HEK293 (cell line): Measurements from ENCODE around the gene TENT4A.
A peak's percentile ranks its signal among the peaks of the same experiment; 100 is the strongest.

Experiments
- CTCF ChIA-PET: fragments of 350-600 bp; formaldehyde crosslinking; extraction: SDS; loops from one replicate; lab custom pipeline; 2021; ENCODE audit warnings: antibody characterized with exemption; lab: Yijun Ruan, JAX
- POLR2A ChIA-PET: fragments of 300-600 bp; formaldehyde crosslinking; extraction: SDS; loops from one replicate; lab custom pipeline; 2020; ENCODE audit warnings: antibody characterized with exemption, inconsistent platforms; lab: Yijun Ruan, JAX
- H3K27ac ChIP-seq: fragments of 200-500 bp; sonication (Bioruptor generic); 2 replicates; pipeline ENCODE4 v1.5.1; 2014; ENCODE audit warnings: low read depth, low read length, control low read depth, inconsistent platforms; ENCODE audit errors: extremely low read depth
- H3K36me3 ChIP-seq, 2 experiments: fragments of 200-500 bp in 1 of 2; sonication (Bioruptor generic) in 1 of 2; 1 replicate in 1 of 2; 2 replicates in 1 of 2; pipeline ENCODE4 v1.5.1; 2014 to 2017; ENCODE audit warnings: inconsistent platforms in 2 of 2, low read length in 2 of 2; ENCODE audit not compliant: control insufficient read depth in 2 of 2, insufficient read depth in 1 of 2
- H3K4me1 ChIP-seq: fragments of 200-500 bp; sonication (Bioruptor generic); 2 replicates; pipeline ENCODE4 v1.5.1; 2014; ENCODE audit warnings: mild to moderate bottlenecking, low read length, inconsistent platforms; ENCODE audit not compliant: control insufficient read depth, insufficient read depth
- H3K4me3 ChIP-seq: 2 replicates; pipeline ENCODE4 v1.5.1; 2011; ENCODE audit warnings: low read depth, mild to moderate bottlenecking, control low read depth, low read length, moderate library complexity
- H3K9me3 ChIP-seq: fragments of 200-500 bp; sonication (Bioruptor generic); 2 replicates; pipeline ENCODE4 v1.5.1; 2014; ENCODE audit warnings: low read depth, low read length, inconsistent platforms; ENCODE audit not compliant: control insufficient read depth, insufficient read depth
- HOXA7 ChIP-seq: sonication (generic); formaldehyde crosslinking; IDR thresholded peaks from 2 replicates; pipeline ENCODE4 v1.8.1; 2022; ENCODE audit warnings: missing genetic modification reagents, borderline replicate concordance
- KLF1 ChIP-seq: fragments of 450-650 bp; formaldehyde crosslinking; IDR thresholded peaks from 2 replicates; pipeline ENCODE4 v1.5.1; 2016; ENCODE audit warnings: missing biosample characterization, missing genetic modification characterization
- KLF16 ChIP-seq: fragments of 450-650 bp; formaldehyde crosslinking; IDR thresholded peaks from 2 replicates; pipeline ENCODE4 v1.5.1; 2017; ENCODE audit warnings: missing biosample characterization, missing genetic modification characterization
- REPIN1 ChIP-seq: fragments of 450-650 bp; formaldehyde crosslinking; IDR thresholded peaks from 2 replicates; pipeline ENCODE4 v1.5.1; 2017; ENCODE audit warnings: missing biosample characterization, missing genetic modification characterization, low read depth
- SCRT1 ChIP-seq: fragments of 450-650 bp; formaldehyde crosslinking; IDR thresholded peaks from 2 replicates; pipeline ENCODE4 v1.5.1; 2016; ENCODE audit warnings: missing biosample characterization, missing genetic modification characterization, borderline replicate concordance
- SCRT2 ChIP-seq: fragments of 450-650 bp; formaldehyde crosslinking; IDR thresholded peaks from 2 replicates; pipeline ENCODE4 v1.5.1; 2016; ENCODE audit warnings: missing biosample characterization, missing genetic modification characterization
- YY1 ChIP-seq: fragments of 450-650 bp; formaldehyde crosslinking; IDR thresholded peaks from 2 replicates; pipeline ENCODE4 v1.5.1; 2018; ENCODE audit warnings: missing biosample characterization, missing genetic modification characterization
- ZIC2 ChIP-seq: fragments of 450-650 bp; formaldehyde crosslinking; IDR thresholded peaks from 2 replicates; pipeline ENCODE4 v1.5.1; 2016; ENCODE audit warnings: missing biosample characterization, missing genetic modification characterization
- ZNF133 ChIP-seq: fragments of 450-650 bp; formaldehyde crosslinking; IDR thresholded peaks from 2 replicates; pipeline ENCODE4 v1.5.1; 2016; ENCODE audit warnings: missing biosample characterization, missing genetic modification characterization
- ZNF416 ChIP-seq: fragments of 450-650 bp; formaldehyde crosslinking; IDR thresholded peaks from 2 replicates; pipeline ENCODE4 v1.5.1; 2016; ENCODE audit warnings: missing biosample characterization, missing genetic modification characterization
- ZNF600 ChIP-seq: fragments of 450-650 bp; formaldehyde crosslinking; IDR thresholded peaks from 2 replicates; pipeline ENCODE4 v1.5.1; 2016; ENCODE audit warnings: missing biosample characterization, missing genetic modification characterization
- ZNF626 ChIP-seq: fragments of 450-650 bp; sonication (Bioruptor Pico); formaldehyde crosslinking; IDR thresholded peaks from 2 replicates; pipeline ENCODE4 v1.5.1; 2018; ENCODE audit warnings: missing biosample characterization, missing genetic modification characterization, inconsistent platforms
- ZNF629 ChIP-seq: fragments of 450-650 bp; formaldehyde crosslinking; IDR thresholded peaks from 2 replicates; pipeline ENCODE4 v1.5.1; 2017; ENCODE audit warnings: missing biosample characterization, missing genetic modification characterization
- TF ChIP-seq, protein P1 (sequence below): fragments of 450-650 bp; formaldehyde crosslinking; IDR thresholded peaks from 2 replicates; pipeline ENCODE4 v1.5.1; 2016; ENCODE audit warnings: missing biosample characterization, missing genetic modification characterization
- TF ChIP-seq, protein P2 (sequence below): fragments of 450-650 bp; formaldehyde crosslinking; IDR thresholded peaks from 2 replicates; pipeline ENCODE4 v1.5.1; 2016; ENCODE audit warnings: missing biosample characterization, missing genetic modification characterization
- TF ChIP-seq, protein P3 (sequence below): fragments of 450-650 bp; formaldehyde crosslinking; IDR thresholded peaks from 2 replicates; pipeline ENCODE4 v1.5.1; 2017; ENCODE audit warnings: missing biosample characterization, missing genetic modification characterization

The TENT4A gene

DNA sequence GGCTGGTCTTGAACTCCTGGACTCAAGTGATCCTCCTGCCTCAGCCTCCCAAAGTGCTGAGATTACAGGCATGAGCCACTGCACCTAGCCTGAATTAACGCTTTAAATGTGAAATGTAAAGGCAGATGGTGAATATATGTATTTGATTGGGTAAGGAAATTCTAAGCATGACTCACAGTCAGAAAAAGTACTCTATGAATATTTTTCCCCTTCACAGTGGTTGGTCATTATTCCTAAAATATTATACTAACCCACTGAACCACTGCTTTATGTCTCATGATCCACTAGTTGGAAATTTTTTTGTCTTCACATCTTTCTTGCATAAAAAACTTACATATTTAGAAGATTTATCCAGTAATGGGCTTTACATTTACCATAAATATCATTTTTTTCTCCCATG is 14.5 kb upstream of the TENT4A start:
- no peaks in the 10 kb centered on the region for H3K36me3 ChIP-seq
- H3K9me3 ChIP-seq: no peaks in the 10 kb centered on the region
- TF ChIP-seq REPIN1 (tag by site-specific recombination) (no peak), HOXA7 (CRISPR knock-in tag) (no peak), ZNF629 (no peak), ZNF626 (tag by site-specific recombination) (no peak), ZIC2 (no peak), ZNF416 (no peak), ZNF600 (tag by site-specific recombination) (no peak), KLF1 (tag by site-specific recombination) (no peak)
- TF ChIP-seq, protein P1, sequence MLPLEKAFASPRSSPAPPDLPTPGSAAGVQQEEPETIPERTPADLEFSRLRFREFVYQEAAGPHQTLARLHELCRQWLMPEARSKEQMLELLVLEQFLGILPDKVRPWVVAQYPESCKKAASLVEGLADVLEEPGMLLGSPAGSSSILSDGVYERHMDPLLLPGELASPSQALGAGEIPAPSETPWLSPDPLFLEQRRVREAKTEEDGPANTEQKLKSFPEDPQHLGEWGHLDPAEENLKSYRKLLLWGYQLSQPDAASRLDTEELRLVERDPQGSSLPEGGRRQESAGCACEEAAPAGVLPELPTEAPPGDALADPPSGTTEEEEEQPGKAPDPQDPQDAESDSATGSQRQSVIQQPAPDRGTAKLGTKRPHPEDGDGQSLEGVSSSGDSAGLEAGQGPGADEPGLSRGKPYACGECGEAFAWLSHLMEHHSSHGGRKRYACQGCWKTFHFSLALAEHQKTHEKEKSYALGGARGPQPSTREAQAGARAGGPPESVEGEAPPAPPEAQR (tag by site-specific recombination): no peak
- TF ChIP-seq, protein P2, sequence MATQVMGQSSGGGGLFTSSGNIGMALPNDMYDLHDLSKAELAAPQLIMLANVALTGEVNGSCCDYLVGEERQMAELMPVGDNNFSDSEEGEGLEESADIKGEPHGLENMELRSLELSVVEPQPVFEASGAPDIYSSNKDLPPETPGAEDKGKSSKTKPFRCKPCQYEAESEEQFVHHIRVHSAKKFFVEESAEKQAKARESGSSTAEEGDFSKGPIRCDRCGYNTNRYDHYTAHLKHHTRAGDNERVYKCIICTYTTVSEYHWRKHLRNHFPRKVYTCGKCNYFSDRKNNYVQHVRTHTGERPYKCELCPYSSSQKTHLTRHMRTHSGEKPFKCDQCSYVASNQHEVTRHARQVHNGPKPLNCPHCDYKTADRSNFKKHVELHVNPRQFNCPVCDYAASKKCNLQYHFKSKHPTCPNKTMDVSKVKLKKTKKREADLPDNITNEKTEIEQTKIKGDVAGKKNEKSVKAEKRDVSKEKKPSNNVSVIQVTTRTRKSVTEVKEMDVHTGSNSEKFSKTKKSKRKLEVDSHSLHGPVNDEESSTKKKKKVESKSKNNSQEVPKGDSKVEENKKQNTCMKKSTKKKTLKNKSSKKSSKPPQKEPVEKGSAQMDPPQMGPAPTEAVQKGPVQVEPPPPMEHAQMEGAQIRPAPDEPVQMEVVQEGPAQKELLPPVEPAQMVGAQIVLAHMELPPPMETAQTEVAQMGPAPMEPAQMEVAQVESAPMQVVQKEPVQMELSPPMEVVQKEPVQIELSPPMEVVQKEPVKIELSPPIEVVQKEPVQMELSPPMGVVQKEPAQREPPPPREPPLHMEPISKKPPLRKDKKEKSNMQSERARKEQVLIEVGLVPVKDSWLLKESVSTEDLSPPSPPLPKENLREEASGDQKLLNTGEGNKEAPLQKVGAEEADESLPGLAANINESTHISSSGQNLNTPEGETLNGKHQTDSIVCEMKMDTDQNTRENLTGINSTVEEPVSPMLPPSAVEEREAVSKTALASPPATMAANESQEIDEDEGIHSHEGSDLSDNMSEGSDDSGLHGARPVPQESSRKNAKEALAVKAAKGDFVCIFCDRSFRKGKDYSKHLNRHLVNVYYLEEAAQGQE (tag by site-specific recombination): no peak
- CTCF ChIA-PET: no interaction called here
- peaks cover 4% of the 10 kb centered on the region; the same call in 1 of the 2 replicates for H3K4me1 ChIP-seq
- POLR2A ChIA-PET: no interaction called here
- H3K4me3 ChIP-seq: no peak overlapping the region
- H3K27ac ChIP-seq: no peak overlapping the region

DNA sequence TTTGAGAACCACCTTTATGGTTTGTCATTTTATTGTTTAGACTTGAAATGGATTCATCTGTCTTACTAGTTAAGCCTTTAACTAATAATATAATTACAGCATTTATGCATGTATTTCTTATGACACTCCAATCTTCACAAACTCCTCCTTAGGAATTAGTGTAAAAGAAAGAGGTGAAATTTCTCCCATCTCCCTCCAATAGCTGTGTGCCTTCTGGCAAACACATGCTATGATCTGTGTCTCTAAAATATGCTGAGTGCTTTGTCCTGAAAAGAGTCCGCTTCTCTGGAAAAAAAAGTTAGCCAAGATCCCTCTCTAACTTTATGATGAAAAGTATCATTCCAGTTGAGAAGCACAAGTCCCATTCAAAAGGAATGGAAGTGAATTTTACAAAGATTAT is 13.9 kb upstream of the TENT4A start:
- Histone ChIP-seq H3K4me1 (peaks cover 4% of the 10 kb centered on the region; the same call in 1 of the 2 replicates), H3K9me3 (no peaks in the 10 kb centered on the region), H3K36me3 (no peaks in the 10 kb centered on the region), H3K27ac (no peak overlapping the region), H3K4me3 (no peak overlapping the region)
- CTCF ChIA-PET: no interaction called here
- TF ChIP-seq YY1: no peak
- TF ChIP-seq, protein P3, sequence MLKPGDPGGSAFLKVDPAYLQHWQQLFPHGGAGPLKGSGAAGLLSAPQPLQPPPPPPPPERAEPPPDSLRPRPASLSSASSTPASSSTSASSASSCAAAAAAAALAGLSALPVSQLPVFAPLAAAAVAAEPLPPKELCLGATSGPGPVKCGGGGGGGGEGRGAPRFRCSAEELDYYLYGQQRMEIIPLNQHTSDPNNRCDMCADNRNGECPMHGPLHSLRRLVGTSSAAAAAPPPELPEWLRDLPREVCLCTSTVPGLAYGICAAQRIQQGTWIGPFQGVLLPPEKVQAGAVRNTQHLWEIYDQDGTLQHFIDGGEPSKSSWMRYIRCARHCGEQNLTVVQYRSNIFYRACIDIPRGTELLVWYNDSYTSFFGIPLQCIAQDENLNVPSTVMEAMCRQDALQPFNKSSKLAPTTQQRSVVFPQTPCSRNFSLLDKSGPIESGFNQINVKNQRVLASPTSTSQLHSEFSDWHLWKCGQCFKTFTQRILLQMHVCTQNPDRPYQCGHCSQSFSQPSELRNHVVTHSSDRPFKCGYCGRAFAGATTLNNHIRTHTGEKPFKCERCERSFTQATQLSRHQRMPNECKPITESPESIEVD (tag by site-specific recombination): 0 out of 2 replicates have a peak, but pooled peaks have one; percentile 26
- POLR2A ChIA-PET: no interaction called here

DNA sequence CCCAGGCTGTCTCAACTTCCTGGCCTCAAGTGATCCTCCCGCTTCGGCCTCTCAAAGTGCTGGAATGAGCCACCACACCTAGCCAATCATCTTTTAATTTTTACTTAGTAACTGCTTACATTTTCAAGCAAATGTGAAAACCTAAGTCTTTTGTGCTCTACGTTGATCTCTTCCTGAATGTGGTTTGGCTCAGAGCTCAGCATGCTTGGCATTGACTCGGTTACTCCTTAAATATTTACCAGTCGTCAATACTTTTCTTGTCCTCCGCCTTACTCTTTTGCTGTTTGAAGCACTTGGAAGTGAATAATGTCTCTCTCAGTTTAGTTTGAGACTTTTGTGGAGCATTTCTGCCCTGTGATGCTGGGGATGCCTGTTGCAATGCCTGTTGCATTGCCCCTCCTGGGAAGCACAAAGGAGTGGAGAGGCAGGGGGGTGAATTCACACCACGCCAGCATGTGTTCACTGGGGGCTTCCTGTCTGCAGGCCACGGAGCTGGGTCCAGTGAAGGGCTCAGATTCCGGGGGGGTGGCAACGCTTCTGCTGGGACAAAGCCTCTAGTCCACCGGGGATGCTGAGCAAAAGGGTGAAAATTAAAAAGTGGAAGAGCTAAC is 13.1 kb upstream of the TENT4A start:
- Histone ChIP-seq H3K4me3 (no peak overlapping the region), H3K9me3 (no peaks in the 10 kb centered on the region), H3K27ac (no peak overlapping the region), H3K4me1 (peaks cover 4% of the 10 kb centered on the region; the same call in 1 of the 2 replicates)
- TF ChIP-seq KLF16 (tag by site-specific recombination) (no peak), ZNF133 (no peak), SCRT1 (tag by site-specific recombination) (peak; percentile 85; the same call in 1 of the 2 replicates), SCRT2 (tag by site-specific recombination) (peak; percentile 95)
- TF ChIP-seq, all 188 proteins: peak for 2
- CTCF ChIA-PET: interaction anchor here (0.6 to 1.1 kb wide), 2 partner anchors 19 to 1651 kb away, joined by 3 read pairs; no protein-coding TSS in a partner anchor
- POLR2A ChIA-PET: no interaction called here
- no peaks in the 10 kb centered on the region for H3K36me3 ChIP-seq
